ENCODE data around the gene DENND1A. TPM values are rescaled to one million over a fixed set of nuclear protein-coding genes. Genes with fewer than 3 reads are reported as not detected.

The DENND1A gene
- total and polyA plus RNA-seq, 8 donors, result 4.4 to 109 (median 21.4) TPM

DNA sequence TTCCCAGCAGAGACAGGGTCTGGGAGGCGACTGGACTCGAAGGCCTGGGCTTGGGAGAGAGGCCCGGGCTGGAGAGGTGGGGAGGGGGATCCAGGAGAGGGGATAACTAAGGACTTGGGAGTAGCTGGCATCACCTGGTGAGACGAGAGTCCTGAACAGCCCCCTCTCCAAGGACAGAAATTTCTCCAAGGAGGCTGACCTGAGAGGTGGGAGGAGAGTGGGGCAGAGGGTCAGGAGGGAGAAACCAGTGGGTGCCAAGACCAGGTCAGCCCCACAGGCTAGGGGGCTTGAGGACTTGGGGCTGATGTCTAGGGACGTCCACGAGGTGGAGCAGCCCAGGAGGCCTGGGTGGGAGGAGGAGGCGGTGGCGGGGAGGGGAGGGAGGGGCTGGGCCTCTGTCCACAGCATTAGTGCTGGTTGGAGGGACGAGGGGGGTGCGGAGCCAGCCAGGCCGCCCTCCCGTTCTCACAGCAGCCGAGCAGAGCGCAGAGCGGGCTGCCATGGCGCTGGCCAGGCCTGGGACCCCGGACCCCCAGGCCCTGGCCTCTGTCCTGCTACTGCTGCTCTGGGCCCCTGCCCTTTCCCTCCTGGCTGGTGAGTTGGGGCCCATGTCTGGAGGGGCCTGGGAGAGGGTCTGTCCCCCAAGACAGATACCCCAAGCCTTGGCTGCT is 574.0 kb downstream of the DENND1A start, which contains the start of gene CRB2:
TSS of gene CRB2 (plus strand) at position 437 of the 671 bp plus-strand sequence. CDS start at position 501, 64 bp downstream.
- TF ChIP-seq POLR2AphosphoS5 (IDR thresholded peaks at IDR 0.05) (no peak), CTCF (IDR thresholded peaks at IDR 0.05) (no peak), POLR2A (IDR thresholded peaks at IDR 0.05) (no peak)
- Histone ChIP-seq H3K4me3 (no peak within 1 kb of the TSS), H3K9me3 (no peaks in the 10 kb centered on the region), H3K36me3 (no peaks in the 10 kb centered on the region), H3K27me3 (peaks cover 0 to 40% (median 4%) of the 10 kb centered on the region in 3 donors), H3K4me1 (peaks cover 9 to 25% (median 24%) of the 10 kb centered on the region in 4 donors), H3K27ac (no peak within 1 kb of the TSS)
- no peak for DNase-seq
- 60 to 68% (median 62%) methylated on average over 11 to 17 of the region's 17 CpGs for WGBS, 5 donors
- intact Hi-C loops (cut with DNase I; ENCODE audit: low total_unique reads), result loop anchor here (10.0 kb wide), 1 partner anchor 891 kb away; no protein-coding TSS in a partner anchor

DNA sequence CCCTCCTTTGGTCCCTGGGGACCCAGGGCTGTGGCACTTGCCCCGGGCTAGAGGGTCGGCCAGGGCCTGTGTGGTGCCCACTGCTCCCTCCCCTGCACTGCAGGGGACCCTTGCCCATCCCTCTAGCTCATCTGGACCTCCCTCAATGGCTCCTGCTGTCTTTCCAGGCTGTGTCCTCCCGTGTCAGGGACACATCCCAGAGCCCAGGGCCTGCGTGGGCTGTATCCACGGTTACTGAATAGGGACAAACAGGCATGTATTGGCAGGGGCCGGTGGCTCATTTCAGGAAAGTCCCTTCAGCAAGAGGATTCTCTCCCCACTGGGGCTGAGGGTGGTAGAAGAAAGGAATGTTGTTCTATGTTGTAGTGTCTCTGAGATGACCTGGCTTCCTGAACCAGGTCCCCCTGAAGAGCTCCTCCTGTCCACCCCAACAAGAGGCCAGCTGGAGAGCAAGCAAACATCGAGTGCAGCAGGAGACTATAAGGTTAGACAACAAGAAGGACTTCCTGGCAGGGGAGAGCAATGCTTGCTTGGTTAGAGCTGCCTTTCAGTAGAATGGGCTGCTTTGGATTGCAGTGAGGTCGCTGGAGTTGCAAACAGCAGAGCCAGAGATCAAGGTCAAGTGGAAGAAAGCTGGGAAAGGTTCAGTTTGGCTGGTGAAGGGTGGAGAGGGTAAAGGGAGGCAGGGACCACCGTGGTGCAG is 575.0 kb downstream of the DENND1A start:
- Histone ChIP-seq H3K27ac (no peak overlapping the region), H3K27me3 (peaks cover 0 to 39% (median 4%) of the 10 kb centered on the region in 3 donors), H3K4me3 (no peak overlapping the region), H3K9me3 (no peaks in the 10 kb centered on the region), H3K36me3 (no peaks in the 10 kb centered on the region), H3K4me1 (peaks cover 3 to 18% (median 15%) of the 10 kb centered on the region in 4 donors)
- intact Hi-C loops (cut with DNase I; ENCODE audit: low total_unique reads), result loop anchor here (10.0 kb wide), 1 partner anchor 890 kb away; no protein-coding TSS in a partner anchor
- no peak for DNase-seq
- TF ChIP-seq CTCF (IDR thresholded peaks at IDR 0.05), result no peak
- TF ChIP-seq POLR2AphosphoS5 (IDR thresholded peaks at IDR 0.05), result no peak
- no peak for TF ChIP-seq POLR2A (IDR thresholded peaks at IDR 0.05)
- TF ChIP-seq EP300 (IDR thresholded peaks at IDR 0.05), result no peak
- 46 to 70% (median 59%) methylated on average over 8 to 9 of the region's 9 CpGs for WGBS, 5 donors

GRCh38 chr9:123353984-123354591 is 575.8 kb downstream of the DENND1A start:
- Histone ChIP-seq H3K9me3 (no peaks in the 10 kb centered on the region), H3K4me3 (no peak overlapping the region), H3K27me3 (peaks cover 0 to 46% (median 10%) of the 10 kb centered on the region in 3 donors), H3K36me3 (no peaks in the 10 kb centered on the region), H3K4me1 (peaks cover 0 to 16% (median 13%) of the 10 kb centered on the region in 4 donors), H3K27ac (no peak overlapping the region)
- intact Hi-C loops (cut with DNase I; ENCODE audit: low total_unique reads), result loop anchor here (10.0 kb wide), 1 partner anchor 889 kb away; no protein-coding TSS in a partner anchor
- peak; percentile 72 to 87 for DNase-seq
- no peak for TF ChIP-seq POLR2A (IDR thresholded peaks at IDR 0.05)
- peak in 5 of 7 experiments; percentile 76 to 85 (median 79) for TF ChIP-seq CTCF (IDR thresholded peaks at IDR 0.05)
- WGBS, 5 donors, result 18 to 26% (median 23%) methylated on average over 12 to 20 of the region's 20 CpGs

- Histone ChIP-seq H3K27ac (no peak overlapping the region), H3K36me3 (no peaks in the 10 kb centered on the region), H3K27me3 (peaks cover 0 to 55% (median 14%) of the 10 kb centered on the region in 3 donors), H3K4me3 (no peak overlapping the region), H3K9me3 (no peaks in the 10 kb centered on the region), H3K4me1 (peaks cover 0 to 16% (median 13%) of the 10 kb centered on the region in 4 donors)
- intact Hi-C loops (cut with DNase I; ENCODE audit: low total_unique reads), result loop anchor here (10.0 kb wide), 1 partner anchor 888 kb away; no protein-coding TSS in a partner anchor
- TF ChIP-seq POLR2A (IDR thresholded peaks at IDR 0.05) (no peak), CTCF (IDR thresholded peaks at IDR 0.05) (no peak), EP300 (IDR thresholded peaks at IDR 0.05) (no peak), POLR2AphosphoS5 (IDR thresholded peaks at IDR 0.05) (no peak)
- DNase-seq, result peak in 1 of 2 donors; percentile 54
- 25 to 60% (median 57%) methylated on average over 2 to 4 of the region's 4 CpGs for WGBS, 5 donors
Observed at GRCh38 chr9:123353041-123353440, 576.9 kb downstream of the DENND1A start.
